Breast epithelium (tissue), 4 donors: ENCODE data around the gene C4orf50. TPM values are rescaled to one million over a fixed set of nuclear protein-coding genes. Genes with fewer than 3 reads are reported as not detected.

ENCODE experiments used
- DNase-seq, 2 donors: peaks; one replicate each; pipeline ENCODE4 v3.0.0-alpha.2; 2019; ENCODE audit warnings: low spot score in 2 of 2
- H3K27ac ChIP-seq, 2 donors: fragments of 200-600 bp; sonication (generic) in 1 of 2; one replicate each; pipeline ENCODE4 v1.5.1; 2016 to 2019; ENCODE audit warnings: mild to moderate bottlenecking in 1 of 2
- H3K27me3 ChIP-seq, 2 donors: fragments of 200-600 bp; sonication (generic) in 1 of 2; one replicate each; pipeline versions ENCODE4 v1.5.1 to v1.6.0; 2017 to 2019; ENCODE audit warnings: control low read depth in 1 of 2, mild to moderate bottlenecking in 1 of 2
- H3K36me3 ChIP-seq: fragments of 200-600 bp; one replicate; pipeline ENCODE4 v1.5.1; 2019
- H3K4me1 ChIP-seq, 2 donors: fragments of 200-600 bp; sonication (generic); one replicate each; pipeline ENCODE4 v1.5.1; 2016 to 2019; ENCODE audit warnings: control low read depth in 1 of 2
- H3K4me3 ChIP-seq, 3 donors: fragments of 200-600 bp; sonication (generic); 1 replicate in 2 of 3; 2 replicates in 1 of 3; pipeline ENCODE4 v1.5.1; 2016 to 2019; ENCODE audit warnings: mild to moderate bottlenecking in 3 of 3, moderate library complexity in 2 of 3
- H3K9me3 ChIP-seq, 2 donors: fragments of 200-600 bp; sonication (generic) in 1 of 2; one replicate each; pipeline ENCODE4 v1.5.1; 2016 to 2019; ENCODE audit warnings: control low read depth in 1 of 2
- CTCF ChIP-seq, 3 donors: fragments of 450-650 bp; IDR thresholded peaks; one replicate each; pipeline ENCODE4 v1.5.1; 2016 to 2017; ENCODE audit warnings: antibody characterized with exemption in 3 of 3, mild to moderate bottlenecking in 3 of 3, moderate library complexity in 3 of 3
- POLR2A ChIP-seq: fragments of 450-650 bp; IDR thresholded peaks from one replicate; pipeline ENCODE4 v1.6.1; 2016; ENCODE audit warnings: antibody characterized with exemption, mild to moderate bottlenecking, moderate library complexity
- POLR2AphosphoS5 ChIP-seq, 3 donors: sonication (generic); formaldehyde crosslinking; IDR thresholded peaks; one replicate each; pipeline ENCODE4 v1.6.1; 2017; ENCODE audit warnings: antibody characterized with exemption in 3 of 3
- intact Hi-C: fragments of 100-400 bp; cut with DNase I; formaldehyde crosslinking; loops from one replicate; pipeline ENCODE4 v1.15.1; 2023; ENCODE audit warnings: low total_unique reads
- total RNA-seq, 3 donors: library from RNA; depleted of rRNA; stranded (reverse); fragments of >200 nt; gene quantifications; one replicate each; pipeline ENCODE4 v1.1.0, GENCODE V29; 2016

Gene C4orf50
- total RNA-seq, 3 donors from 2014 or later = under 0.01 TPM; not detected in 1

- Histone ChIP-seq H3K27ac (no peak overlapping the region), H3K36me3 (no peaks in the 10 kb centered on the region), H3K4me3 (no peak overlapping the region), H3K27me3 (peaks cover 0 to 58% of the 10 kb centered on the region in 2 donors), H3K9me3 (no peaks in the 10 kb centered on the region), H3K4me1 (no peaks in the 10 kb centered on the region)
- DNase-seq = no peak
- no peak for TF ChIP-seq POLR2A
- intact Hi-C loops = no loop called here
Observed at GRCh38 chr4:5930876-5931275, 87.4 kb downstream of the C4orf50 start.

GRCh38 chr4:5930456-5930855 lies 87.8 kb downstream of the C4orf50 start:
- Histone ChIP-seq H3K4me1 (no peaks in the 10 kb centered on the region), H3K9me3 (no peaks in the 10 kb centered on the region), H3K36me3 (no peaks in the 10 kb centered on the region), H3K27ac (no peak overlapping the region), H3K4me3 (no peak overlapping the region), H3K27me3 (peaks cover 0 to 60% of the 10 kb centered on the region in 2 donors)
- TF ChIP-seq CTCF (IDR thresholded peaks at IDR 0.05) (no peak), POLR2A (no peak), POLR2AphosphoS5 (IDR thresholded peaks at IDR 0.05) (no peak)
- intact Hi-C loops = no loop called here
- DNase-seq = no peak

GRCh38 chr4:5928844-5929420 lies 89.3 kb downstream of the C4orf50 start:
- Histone ChIP-seq H3K9me3 (no peaks in the 10 kb centered on the region), H3K36me3 (no peaks in the 10 kb centered on the region), H3K27me3 (peaks cover 0 to 59% of the 10 kb centered on the region in 2 donors), H3K4me1 (no peaks in the 10 kb centered on the region), H3K27ac (no peak overlapping the region), H3K4me3 (no peak overlapping the region)
- no peak for DNase-seq
- TF ChIP-seq CTCF (IDR thresholded peaks at IDR 0.05) (no peak), POLR2A (no peak)
- intact Hi-C loops = no loop called here

- Histone ChIP-seq H3K9me3 (no peaks in the 10 kb centered on the region), H3K27me3 (peaks cover 0 to 52% of the 10 kb centered on the region in 2 donors), H3K36me3 (no peaks in the 10 kb centered on the region), H3K27ac (no peak overlapping the region), H3K4me1 (no peaks in the 10 kb centered on the region), H3K4me3 (no peak overlapping the region)
- no peak for DNase-seq
- intact Hi-C loops = no loop called here
- no peak for TF ChIP-seq CTCF (IDR thresholded peaks at IDR 0.05)
- TF ChIP-seq POLR2A = no peak
- no peak for TF ChIP-seq POLR2AphosphoS5 (IDR thresholded peaks at IDR 0.05)
Observed at GRCh38 chr4:5928274-5928673, 90.0 kb downstream of the C4orf50 start.

GRCh38 chr4:5927747-5928146 lies 90.5 kb downstream of the C4orf50 start:
- H3K9me3 ChIP-seq = no peaks in the 10 kb centered on the region
- no peak overlapping the region for H3K4me3 ChIP-seq
- DNase-seq = no peak
- no peak overlapping the region for H3K27ac ChIP-seq
- no peak for TF ChIP-seq POLR2A
- TF ChIP-seq CTCF (IDR thresholded peaks at IDR 0.05) = no peak
- no peak for TF ChIP-seq POLR2AphosphoS5 (IDR thresholded peaks at IDR 0.05)
- H3K27me3 ChIP-seq = peaks cover 0 to 47% of the 10 kb centered on the region in 2 donors
- H3K4me1 ChIP-seq = no peaks in the 10 kb centered on the region
- intact Hi-C loops = no loop called here
- no peaks in the 10 kb centered on the region for H3K36me3 ChIP-seq

- Histone ChIP-seq H3K27ac (no peak overlapping the region), H3K36me3 (no peaks in the 10 kb centered on the region), H3K9me3 (no peaks in the 10 kb centered on the region), H3K27me3 (peaks cover 0 to 47% of the 10 kb centered on the region in 2 donors), H3K4me1 (no peaks in the 10 kb centered on the region), H3K4me3 (no peak overlapping the region)
- TF ChIP-seq POLR2A = no peak
- no peak for TF ChIP-seq POLR2AphosphoS5 (IDR thresholded peaks at IDR 0.05)
- TF ChIP-seq CTCF (IDR thresholded peaks at IDR 0.05) = no peak
- intact Hi-C loops = no loop called here
- no peak for DNase-seq
Observed at GRCh38 chr4:5927116-5927515, 91.1 kb downstream of the C4orf50 start.
